Kasumi-1 (cell line): ENCODE results near the gene SYNPO2.
"Not testable (repeated sequence)": the region's sequence is repeated elsewhere in the genome, so short reads cannot be mapped to it uniquely, and the experiment has no call there.

ENCODE experiments used
- DNase-seq, 2 experiments: peaks; one replicate each; lab custom pipeline; 2025; lab: John Stamatoyannopoulos, UW

SYNPO2 gene

DNA sequence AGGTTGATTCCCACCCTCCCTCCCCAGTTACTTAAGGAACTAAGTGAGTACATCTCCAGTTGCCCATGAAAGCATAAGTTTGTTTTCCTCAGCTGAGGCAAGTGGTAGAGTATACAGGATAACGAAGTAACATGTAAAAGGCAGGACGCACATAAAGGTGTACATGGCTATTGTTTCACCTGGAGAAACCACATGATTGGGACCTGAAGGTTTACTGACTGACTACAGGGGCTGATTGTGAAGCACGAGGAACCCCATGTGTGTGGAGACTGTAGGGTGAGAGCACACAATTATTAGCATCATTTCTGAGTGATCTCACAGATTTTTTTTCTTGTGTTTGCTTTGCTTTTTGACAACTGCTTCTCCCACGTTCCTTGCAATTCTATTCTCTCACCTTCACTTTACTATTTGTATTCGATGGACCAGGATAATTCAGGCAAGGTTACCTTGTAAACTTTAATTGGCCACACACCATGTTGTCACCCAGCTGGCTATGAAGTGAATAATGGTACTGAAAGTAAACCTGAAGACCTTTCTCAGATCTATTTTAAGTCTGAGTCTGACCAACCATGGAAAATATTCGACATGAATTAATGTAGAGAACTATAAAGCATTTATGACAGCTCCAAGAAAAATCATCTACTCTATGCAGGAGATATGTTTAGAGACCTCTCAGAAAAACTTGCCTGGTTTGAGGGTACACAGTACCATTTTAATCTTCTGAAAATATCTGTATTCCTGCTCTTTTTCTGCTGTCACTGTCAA is 144.4 kb downstream of the SYNPO2 start:
- no peak for DNase-seq

DNA sequence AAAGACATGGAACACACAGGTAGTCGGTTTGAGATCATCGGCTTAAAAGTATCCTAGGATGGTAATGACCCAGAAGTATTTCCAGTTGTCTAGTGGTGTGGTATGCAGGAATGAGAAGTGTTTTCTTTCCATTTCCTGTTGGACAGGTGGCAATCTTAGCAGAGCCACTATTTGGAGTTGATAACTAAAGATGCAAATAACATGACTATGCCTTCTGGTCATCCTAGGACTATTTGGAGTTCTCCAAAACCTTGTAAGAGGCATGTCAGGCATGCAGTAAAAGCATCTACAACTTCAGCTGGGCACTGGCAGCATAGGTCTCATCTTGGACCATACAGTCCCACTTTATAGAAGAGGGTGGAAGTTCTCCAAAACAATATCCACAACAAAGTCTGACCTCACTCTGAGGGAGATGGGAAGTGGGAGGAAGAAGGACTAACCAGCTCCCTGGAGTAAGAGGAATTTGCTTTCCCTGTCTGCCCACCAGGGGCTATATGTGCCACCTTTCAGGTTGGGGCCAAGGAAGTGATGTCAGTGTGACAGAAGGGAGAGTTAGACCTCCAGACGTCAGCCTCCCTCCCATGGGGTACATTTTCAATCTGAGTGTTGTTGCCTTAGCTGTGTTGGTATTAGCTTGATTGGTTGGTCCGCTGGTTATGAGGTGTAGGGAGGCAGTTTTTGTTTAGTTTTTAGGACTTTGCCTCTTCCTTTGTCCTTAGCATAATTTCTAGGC is 145.8 kb downstream of the SYNPO2 start:
- DNase-seq = no peak

DNA sequence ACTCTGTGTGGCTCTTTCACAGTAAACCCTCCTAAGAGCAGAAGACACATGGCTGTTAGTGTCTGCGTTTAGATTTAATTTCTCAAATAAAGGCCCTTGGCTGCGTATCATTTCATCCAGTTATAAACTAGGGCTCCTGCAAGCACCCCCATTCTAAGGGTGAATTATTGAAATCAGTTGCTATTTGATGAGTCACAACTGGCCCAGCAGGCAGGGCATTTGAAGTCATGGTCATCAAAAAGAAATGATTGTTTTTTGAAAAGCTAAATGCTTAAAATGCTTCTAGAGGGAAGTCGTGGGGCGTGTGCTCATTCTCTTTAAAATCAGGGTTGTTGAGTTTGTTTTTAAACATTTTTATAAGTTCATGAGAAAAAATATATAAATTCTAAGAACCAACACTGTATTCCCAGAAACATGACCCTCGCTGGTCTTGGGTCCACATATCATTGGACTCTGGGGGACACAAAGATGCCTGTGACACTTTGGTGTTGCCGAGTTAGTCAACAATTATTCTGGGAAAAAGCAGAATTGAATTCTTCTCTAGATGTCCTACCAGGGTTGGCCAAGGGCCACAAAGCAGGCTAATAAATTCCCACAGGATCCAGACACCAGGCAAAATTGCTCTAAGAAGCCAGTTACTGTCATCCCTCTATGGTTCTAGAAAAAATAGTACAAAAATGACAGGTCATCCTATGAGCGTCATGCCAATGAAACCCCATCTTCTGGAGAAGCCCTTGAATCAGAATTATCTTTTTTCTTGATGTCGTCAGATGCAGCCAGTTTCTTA is 147.5 kb downstream of the SYNPO2 start:
- DNase-seq = no peak

DNA sequence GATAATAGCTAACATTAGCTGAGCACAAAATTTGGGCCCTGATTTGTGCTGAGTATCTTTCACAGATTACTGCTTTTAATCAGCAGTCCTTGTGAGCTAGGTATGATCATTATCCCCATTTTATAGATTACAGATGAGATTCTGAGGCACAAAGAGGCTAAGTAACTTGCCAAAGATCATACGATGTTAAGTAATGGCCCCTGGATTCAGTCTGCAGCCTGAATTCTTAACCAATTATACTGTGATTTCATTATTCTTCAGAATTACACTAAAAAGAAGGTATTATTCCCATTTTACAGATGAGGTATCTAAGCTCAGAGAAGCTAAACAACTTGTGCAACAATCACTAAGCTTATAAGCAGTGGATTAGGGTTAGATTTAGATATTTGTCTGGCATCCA is 149.1 kb downstream of the SYNPO2 start:
- no peak for DNase-seq

DNA sequence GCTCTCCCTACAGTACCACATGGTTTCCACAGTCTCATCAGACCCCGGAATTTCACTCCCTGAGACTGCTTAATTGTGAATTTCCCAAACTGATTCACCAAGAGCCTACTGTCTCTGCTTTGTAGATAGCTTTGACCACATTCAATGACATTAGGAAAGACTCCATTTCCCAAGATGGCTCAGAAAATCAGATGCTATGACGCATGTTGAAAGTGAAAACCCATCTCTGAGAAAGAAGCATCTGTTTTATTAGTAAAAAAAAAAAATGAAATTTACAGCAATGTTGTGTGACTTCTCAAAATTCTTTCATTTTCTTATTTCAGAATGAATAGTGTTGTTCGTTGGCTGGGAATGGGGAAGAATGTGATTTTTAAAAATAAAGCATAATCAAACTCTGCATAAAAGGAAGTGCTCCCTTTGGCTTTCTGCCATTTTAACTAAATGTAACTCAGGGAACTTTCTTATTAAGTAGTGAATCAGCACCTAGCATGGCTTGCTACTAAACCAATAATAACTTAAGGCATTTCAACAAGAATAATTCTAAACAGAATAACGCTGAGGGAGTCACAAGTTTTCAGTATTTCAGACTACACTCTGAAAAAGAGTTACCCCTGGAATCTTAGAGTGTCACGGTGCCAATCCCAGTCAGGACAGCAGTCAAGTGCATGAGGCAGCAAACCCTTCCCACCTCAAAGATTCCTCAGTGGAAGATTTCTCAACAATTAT is 149.6 kb downstream of the SYNPO2 start:
- no peak for DNase-seq

DNA sequence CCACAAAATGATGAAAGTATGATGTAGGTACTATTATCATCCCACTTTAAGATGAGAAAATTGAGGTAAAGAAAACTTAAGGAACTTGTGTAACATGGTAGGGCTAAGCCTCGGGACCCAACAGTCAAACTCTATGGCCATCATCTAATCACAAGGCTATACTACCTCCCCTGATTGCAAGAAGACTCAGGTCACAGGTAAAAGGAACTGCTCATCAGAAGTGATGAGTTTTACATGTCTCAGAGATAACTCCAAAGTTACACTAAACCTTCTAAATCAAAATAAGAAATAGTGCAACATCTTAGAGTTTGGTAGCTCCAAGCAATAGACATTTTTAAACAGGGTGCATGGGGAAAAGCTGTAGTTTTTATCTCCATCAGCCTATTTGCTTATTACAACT is 150.5 kb downstream of the SYNPO2 start:
- no peak for DNase-seq

DNA sequence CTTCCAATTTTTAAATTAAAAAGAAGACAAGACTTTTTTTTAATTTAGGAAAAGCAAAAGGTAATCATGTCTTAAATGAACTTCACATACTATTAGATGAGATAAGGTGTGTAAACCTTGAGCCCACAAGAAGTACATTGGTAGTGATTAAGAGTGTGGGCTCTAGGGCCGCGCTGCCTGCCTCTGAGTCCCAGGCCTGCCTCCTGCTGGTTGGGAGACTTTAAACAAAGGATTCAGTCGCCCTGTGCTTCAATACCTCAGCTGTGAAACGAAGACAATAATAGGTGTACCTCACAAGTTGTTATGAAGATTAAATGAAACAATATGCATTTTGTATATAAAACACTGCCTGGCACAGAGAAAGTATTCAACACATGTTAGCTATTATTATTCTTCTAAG is 151.1 kb downstream of the SYNPO2 start:
- DNase-seq = peak in 1 of 2 experiments; percentile 0

DNA sequence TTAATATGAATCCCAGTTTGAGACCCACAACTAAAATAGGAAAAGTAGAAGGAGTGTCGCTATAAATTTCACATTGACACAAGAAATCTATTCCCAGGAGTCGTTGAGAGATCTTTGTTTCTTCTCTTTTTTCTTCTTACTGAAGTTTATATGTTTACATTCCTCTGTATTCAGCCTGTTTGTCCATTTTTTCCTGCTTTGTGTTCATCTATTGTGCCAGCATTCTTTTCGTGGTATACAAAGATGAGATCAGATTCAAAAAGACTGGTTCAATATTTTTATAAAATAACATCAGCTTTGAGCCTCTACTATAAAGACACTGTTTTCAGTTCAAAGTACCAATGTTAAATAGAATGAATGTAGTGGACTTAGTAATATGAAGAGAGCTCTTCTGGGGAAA is 151.6 kb downstream of the SYNPO2 start:
- no peak for DNase-seq

DNA sequence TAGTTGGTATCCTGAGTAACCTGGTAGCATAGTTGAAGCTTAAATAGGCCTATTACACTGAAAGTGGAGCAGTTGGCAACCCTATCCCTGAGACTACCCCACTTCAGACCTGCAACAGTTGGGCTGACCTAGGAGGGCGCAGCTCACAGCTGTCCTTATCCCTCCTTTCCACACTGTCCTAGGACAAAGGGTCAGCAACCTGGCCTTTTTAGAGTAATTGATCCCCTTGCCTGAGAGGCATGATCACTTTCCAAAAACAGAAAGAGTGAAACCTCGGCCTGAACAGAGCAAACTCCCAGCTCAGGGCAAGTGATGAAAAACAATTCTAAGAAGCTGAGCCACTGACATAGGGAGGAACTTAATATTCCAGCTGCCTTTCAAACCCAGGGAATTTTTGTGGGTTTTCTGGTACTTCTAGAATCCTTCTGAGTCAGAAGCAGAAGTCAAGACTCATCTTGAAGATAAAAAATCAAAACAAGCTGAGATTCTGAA is 152.1 kb downstream of the SYNPO2 start:
- no peak for DNase-seq

DNA sequence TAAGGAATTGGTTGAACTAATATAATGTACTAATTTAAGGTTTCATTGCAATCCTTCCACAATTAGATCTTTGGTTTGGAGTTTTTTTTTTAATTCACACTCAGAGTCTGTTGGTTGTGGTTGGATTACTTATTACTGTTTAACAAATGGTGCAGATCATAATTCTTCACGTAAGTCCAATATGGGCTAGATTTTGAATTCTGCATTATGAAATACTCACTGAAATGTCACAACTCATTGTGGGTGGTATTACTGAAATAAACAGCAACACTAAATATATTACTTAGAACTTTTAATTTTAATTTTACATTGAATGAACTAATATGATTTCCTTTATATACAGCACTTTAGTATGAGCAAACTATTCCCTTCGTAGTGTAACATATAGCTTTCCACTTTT is 152.7 kb downstream of the SYNPO2 start:
- no peak for DNase-seq

DNA sequence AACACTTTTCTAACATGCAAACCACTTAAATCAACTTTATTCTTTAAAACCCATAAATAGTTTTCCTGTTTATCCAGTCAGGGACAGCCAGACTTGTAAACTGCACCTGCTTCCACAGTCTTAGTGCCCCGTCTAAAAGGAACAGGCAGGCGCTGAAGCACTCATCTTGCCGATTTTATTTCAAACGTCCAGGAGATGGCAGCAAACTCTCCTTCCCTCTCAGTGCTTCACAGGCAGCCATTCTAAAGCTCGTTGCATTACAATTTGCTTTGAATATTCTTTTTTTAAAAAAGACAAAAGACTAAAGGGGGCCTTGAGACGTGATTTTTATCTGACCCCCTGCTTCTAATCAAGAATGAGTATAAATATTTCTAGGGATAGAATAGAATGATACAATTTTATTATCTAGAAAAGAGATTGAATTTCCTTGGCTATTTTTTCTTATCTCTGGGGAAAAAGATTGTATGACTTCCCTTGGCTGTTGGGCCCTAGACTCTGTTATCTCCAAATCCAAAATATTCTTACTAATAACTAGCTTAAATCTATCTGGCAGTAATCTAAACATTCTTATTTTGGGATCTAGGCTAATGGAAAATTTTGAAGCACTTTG is 153.4 kb downstream of the SYNPO2 start:
- DNase-seq = peak; percentile 73 to 82

DNA sequence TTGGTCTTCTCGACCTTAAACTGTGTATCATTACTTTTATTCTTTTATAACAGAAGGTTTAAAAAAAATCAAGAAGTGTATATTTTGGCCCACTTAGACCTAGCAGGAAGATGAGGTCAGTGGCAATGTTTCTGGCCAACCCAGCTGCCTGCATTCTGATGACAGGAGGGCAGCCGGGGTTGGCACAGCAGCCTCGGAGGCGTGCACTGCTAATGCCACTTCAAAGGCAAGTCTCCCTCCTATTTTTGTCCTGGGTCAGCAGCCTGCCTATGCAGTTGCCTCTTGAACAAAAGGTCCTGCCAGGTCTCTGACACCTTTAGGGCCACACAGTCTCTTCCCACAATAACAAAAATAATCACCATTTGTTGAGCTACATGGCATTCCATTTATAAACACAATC is 157.6 kb downstream of the SYNPO2 start:
- no peak for DNase-seq

DNA sequence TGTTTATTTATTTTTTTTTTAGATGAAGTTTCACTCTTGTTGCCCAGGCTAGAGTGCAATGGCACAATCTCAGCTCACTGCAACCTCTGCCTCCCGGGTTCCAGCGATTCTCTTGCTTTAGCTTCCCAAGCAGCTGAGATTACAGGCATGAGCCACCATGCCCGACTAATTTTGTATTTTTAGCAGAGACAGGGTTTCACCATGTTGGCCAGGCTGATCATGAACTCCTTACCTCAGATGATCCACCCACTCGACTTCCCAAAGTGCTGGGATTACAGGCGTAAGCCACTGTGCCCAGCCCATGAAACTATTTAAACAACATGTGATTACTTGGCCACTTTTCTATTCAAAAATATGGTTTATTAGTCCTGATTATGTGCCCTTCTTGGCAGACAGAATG is 158.4 kb downstream of the SYNPO2 start:
- not testable (repeated sequence) for DNase-seq

DNA sequence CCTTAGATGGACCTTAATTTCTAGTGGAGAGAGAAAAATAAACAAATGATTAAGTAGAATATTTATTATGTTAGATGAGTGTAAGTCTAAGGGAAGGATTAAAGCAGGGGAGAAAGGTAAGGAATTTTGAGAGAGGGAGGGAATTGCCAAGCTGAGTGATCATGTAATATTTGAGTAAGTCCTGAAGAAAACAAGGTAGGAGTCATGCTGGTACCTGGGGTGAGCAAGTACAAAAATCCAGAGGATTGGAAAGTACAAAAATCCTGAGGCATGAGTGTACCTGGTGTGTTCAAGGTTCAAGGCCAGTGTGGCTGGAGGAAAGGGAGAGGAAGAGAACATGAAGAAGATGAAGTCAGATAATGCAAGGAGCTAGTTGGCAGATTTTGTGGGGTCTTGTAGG is 159.8 kb downstream of the SYNPO2 start:
- no peak for DNase-seq

DNA sequence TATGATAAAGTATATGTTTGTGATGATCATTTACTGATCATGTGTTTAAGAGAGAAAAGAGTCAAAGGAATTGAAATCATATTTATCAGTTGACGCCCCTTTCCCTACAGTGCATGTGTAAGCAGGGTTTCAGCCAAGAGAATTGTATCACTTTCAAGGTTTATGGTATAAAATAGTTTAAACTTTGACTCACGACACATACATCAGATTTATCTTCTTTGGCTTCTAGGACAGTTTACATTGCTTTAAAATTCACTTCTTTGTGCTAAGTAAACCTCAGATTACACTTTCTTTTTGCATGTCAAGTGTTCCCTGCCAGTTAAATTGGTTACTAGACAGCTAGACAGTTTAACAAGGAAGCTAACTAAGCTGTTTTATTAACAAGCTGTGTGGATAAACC is 160.7 kb downstream of the SYNPO2 start:
- DNase-seq = no peak

DNA sequence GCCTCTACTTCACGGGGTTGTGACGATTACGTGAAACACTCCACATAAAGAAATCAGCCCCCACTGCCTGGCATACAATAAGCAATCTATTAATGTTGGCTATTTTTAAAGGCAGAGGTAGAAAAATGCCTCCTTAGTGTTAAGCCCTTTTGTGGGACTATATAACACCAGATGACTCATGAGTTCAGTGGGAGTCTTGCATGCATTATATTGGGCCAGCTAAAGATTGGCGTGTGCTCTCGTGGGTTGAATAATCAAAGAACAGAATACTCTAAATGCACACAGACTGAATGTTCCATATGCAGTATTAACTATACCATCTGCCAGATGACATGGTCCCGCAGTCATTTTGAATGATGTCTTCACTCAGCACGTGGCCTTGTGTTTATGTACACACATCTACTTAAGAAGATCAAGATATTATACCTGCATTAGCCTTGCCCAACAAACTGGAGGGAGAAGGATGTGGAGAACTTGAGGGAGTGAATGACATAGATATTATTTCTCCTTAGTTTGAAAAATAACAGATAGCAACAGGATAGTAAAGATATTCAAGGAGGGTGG is 162.0 kb downstream of the SYNPO2 start:
- no peak for DNase-seq

DNA sequence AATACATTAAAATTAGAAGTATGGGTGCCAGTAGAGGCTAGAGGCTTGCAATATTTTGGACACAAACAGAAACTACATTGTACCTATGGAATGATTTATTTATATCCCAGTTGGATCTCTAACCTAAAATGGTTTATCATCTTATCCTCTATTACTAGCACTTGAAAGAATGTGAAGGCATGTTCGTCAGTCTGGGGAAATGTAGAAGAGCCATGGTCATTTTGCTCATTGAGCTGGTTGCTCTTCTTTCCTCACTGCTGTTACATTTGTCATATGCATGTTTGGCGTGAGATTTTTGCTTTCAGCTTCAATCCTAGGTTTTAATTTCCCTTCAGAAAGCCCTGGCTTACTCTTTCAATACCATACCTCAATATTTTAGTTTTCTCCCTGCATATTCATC is 164.6 kb downstream of the SYNPO2 start:
- DNase-seq = no peak

DNA sequence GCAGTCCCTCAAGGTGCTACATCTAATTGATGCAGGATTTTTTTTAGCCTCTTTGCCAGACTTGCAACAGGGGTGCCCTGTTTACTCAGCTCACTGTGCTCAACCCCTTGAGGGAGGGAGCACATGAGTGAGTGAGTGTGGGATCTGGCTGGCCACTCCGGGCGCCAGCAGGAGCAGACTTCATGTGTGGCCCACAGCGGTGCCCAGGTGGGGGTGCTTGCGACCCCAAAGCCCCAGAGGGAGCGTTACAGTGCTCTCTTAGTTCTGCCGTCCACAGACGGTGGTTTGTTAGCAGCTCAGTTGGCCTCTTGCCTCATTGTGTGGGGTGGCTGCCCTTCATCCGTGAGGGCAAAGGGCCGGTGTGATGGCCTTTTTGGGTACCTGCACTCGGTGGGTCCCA is 165.3 kb downstream of the SYNPO2 start:
- no peak for DNase-seq

DNA sequence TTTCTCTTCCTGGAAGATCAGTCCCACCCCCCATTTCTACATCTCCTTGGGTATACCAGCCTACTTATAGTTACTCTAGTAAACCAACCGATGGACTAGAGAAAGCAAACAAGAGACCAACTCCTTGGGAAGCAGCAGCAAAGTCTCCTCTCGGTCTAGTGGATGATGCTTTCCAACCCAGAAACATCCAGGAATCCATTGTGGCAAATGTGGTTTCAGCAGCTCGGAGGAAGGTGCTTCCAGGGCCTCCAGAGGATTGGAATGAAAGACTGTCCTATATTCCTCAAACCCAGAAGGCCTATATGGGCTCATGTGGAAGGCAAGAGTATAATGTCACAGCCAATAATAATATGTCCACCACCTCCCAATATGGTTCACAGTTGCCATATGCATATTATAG is 168.8 kb downstream of the SYNPO2 start:
- no peak for DNase-seq

DNA sequence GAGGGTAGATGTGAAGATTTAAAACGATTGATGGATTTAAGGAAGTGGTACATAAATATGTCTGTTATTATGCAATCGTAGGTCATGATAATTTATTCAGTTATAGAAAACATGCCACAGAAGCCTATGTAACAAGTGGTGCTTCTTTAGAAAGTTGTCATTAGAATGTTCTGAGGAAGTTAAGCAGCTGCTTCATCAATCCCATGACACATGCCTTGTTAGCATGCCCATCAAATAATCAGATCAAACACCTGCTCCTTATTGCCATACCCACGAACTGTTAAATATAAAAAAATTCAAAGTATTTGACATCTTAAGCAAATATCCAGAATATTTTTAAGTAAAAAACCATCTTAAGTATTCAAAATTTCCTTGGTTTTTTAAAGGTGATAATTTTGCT is 170.6 kb downstream of the SYNPO2 start:
- no peak for DNase-seq

DNA sequence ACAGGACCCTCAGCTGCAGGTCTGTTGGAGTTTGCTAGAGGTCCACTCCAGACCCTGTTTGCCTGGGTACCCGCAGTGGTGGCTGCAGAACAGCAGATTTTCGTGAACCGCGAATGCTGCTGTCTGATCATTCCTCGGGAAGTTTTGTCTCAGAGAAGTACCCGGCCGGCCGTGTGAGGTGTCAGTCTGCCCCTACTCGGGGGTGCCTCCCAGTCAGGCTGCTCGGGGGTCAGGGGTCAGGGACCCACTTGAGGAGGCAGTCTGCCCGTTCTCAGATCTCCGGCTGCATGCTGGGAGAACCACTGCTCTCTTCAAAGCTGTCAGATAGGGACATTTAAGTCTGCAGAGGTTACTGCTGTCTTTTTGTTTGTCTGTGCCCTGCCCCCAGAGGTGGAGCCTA is 178.5 kb downstream of the SYNPO2 start:
- not testable (repeated sequence) for DNase-seq
